NCI-H2227 treated with DMSO at 0.1 percent for 48 hours (cell line): ENCODE measurements around the gene LATS2.

Source experiments
- DNase-seq: peaks from one replicate; lab custom pipeline; 2025; lab: John Stamatoyannopoulos, UW

LATS2 gene

DNA sequence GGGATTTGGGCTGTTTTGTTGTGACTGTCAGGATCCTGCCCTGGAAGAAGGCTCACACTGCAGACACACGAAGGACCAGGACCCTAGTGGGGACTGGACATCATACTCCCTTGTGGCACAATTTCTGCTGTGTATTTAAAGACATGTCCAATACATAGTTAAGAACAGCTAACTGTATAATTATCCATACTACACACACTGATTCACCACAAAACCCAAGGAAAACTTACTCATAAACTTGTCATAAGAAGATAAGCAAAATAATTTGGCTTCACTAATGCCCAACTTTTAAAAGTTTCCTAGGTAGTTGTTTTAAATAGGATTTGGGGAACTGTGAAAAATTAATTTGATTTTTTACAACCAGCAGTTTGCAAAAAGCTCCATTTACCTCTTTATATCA is 46.1 kb downstream of the LATS2 start:
- DNase-seq = no peak

GRCh38 chr13:21014502-21015170 is 46.8 kb downstream of the LATS2 start:
- DNase-seq = no peak

GRCh38 chr13:21014139-21014501 is 47.3 kb downstream of the LATS2 start:
- DNase-seq = no peak

DNA sequence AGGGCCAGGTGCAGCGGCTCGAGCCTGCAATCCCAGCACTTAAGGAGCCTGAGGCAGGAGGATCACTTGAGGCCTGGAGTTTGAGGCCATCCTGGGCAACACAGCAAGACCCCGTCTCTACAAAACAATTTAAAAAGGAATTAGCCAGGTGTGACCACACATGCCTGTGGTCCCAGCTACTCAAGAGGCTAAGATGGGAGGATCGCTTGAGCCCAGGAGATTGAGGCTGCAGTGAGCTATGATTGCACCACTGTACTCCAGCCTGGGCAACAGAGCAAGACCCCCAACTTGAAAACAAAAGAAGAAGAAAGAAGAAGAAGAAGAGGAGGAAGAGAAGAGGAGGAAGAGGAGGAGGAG is 47.7 kb downstream of the LATS2 start:
- no peak for DNase-seq

DNA sequence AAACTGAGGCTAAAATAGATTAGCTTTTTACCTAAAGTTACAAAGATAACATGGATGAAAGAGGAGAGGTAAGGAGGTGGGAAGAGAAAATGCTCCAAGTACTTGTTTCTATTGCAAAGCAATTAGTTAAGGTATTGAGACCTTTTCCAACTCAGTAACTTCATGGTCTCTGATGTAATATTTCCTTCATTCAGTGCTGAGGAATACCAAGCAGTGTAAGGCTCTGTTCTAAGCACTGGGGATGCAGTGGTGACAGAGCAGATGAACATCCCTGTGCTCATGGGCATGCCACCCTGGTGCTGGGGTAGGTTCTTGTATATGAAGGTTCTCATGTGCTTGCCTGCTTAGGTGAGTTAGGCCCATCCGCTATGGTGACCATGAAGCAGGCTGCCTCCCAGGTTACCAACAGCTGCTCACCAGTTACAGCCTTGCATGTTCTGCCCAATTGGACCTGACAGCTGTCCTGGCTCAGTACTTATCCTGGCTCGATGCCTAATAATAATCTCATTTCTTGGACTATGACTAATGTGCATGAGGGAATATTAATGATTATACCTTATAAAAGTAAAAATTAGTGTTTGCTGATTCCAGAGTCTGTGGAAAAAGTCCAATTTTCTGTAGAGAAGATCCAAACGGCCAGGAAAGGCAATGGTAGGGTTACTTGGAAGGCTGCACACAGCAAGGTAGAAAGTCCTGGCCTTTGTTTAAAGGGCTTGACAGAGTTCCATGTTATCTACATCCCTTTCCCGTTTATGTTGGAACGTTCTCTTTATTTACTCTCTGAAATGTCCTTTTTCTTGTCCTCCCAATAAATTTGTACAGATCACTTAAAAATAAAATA is 48.3 kb downstream of the LATS2 start:
- no peak for DNase-seq

DNA sequence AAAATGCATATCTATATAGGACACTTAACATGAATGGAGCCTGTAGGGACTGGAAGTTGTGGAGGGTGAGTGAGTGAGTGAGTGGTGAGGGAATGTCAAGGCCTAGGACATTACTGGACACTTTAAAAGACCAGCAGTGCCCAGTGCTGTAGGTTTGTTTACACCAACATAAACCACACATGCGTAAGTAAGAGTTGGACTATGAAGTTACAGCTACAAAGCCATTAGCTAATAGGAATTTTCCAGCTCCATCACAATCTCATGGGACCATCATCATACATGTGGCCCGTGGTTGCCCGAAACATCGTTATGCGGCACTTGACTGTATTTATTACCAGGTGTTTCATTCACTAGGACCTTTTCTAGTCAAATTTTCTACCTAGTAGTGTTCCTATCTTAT is 49.2 kb downstream of the LATS2 start:
- no peak for DNase-seq

DNA sequence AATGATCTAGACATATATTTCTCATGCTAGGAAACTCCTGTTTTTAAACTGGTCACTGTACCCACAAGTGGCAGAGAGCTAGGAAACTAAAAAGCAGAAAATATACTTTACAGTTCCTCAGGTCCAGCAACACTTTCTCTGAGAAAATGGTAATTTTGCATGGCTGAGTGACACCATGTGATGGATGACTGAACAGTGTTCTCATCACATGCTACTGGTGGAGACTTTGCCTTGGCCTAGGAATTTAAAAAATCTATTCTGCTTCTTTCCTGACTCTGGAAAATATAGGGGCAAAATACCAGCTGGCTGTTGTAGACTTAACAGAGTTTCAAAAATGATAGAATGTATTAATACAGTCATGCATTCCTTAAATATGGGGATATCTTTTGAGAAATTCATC is 50.0 kb downstream of the LATS2 start:
- no peak for DNase-seq

- DNase-seq = no peak
These were observed 50.8 kb downstream of the LATS2 start for GRCh38 chr13:21010621-21011020.

GRCh38 chr13:21009036-21009435 is 52.4 kb downstream of the LATS2 start:
- DNase-seq = no peak

- no peak for DNase-seq
These were observed 53.4 kb downstream of the LATS2 start for GRCh38 chr13:21008026-21008425.

DNA sequence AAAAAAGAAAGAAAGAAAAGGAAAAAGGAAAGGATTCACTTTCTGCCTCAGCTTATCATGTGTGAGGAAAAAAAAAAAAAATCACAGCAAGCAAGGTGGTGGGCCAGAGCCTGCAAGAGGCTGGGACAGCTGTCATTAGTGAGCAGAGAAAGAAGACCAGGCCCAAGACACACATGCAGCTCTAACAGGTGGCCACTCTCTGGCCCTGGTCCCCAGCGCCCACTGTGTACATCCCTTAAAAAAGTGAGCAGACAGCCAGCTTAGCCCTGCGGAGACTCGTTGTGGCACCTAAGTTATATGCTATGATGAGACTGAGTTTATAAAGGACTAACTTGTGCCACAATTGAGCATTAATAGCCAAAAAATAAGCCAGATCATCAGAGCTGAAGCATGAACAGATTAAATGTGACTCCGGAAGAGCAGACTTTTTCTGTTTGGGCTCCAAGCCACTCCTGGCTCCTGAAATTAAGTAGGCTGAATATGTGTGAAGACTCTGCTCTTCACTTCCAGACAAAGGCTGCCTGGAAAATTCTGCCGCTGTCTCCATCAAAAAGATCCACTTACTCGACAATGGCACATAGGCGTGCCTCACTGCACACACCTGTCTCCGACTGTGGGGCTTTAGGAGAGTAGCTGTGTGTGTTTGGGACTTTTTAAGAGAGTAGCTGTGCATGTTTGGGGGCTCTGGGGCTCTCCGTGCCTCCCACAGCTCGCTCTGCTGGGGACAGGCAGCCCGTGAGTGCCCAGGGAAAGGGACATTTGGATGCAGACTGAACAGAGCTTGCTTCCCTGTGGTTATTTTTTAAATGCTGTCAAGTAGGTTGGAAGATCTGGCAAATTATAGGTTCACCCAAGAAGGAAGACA is 55.0 kb downstream of the LATS2 start:
- peak; percentile 28 for DNase-seq

GRCh38 chr13:21005193-21005592 is 56.2 kb downstream of the LATS2 start:
- no peak for DNase-seq

DNA sequence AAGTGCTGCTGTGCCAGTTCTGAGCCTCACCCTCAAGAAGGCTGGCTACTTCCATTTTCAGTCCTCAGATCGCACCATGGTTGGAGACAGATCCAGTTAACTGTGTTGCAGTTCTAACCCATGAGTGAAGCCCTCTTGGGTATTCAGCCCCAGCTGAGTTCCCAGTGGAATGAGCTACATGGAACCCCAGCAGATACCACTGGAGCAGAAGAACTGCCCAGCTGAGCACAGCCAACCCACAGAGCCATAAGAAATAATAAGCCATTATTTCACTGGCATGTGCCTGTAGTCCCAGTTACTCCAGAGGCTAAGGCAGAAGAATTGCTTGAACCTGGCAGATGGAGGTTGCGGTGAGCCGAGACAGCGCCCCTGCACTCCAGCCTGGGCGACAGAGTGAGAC is 59.9 kb downstream of the LATS2 start:
- no peak for DNase-seq

GRCh38 chr13:21000647-21001046 is 60.7 kb downstream of the LATS2 start:
- no peak for DNase-seq

- DNase-seq = no peak
These were observed 62.6 kb downstream of the LATS2 start for GRCh38 chr13:20998649-20999415.

DNA sequence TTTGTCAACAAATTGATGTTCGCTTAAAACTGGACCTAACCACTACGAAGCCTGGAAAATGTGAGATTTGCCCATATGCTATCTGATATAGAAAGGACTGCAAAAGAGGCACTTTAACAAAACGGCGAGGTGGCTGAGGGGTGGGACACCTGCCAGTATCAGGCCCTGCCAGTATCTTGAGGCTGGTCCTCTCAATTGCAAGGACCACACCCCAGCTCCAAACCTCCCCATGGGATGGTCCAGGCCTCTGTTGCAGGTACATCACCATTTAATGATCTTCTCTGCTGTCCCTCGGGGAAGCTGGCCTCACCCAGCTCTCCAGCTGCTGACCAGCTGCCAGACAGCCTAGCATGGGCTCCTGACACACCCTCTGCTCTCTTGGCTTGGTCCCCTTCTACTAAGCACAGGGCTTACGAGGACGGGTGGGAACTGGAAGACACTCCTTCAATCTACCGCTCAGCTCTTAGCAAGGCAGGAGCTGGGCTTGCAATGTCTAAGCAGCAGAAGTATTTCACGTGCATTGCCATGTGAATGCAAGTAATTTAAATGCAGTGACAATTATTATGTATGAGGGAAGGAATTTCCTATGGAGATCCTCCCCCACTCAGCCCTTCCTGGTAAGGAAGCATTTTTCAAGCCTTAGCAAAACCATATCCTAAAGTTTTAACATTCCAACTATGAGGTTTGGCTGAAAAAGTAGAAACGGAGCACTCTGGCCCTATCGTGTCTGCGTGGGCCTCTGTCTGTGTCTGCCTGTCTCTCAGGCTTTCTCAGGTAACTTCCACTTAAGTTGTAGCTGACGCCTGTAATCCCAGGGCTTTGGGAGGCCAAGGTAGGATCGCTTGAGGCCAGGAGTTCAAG is 63.9 kb downstream of the LATS2 start:
- no peak for DNase-seq

DNA sequence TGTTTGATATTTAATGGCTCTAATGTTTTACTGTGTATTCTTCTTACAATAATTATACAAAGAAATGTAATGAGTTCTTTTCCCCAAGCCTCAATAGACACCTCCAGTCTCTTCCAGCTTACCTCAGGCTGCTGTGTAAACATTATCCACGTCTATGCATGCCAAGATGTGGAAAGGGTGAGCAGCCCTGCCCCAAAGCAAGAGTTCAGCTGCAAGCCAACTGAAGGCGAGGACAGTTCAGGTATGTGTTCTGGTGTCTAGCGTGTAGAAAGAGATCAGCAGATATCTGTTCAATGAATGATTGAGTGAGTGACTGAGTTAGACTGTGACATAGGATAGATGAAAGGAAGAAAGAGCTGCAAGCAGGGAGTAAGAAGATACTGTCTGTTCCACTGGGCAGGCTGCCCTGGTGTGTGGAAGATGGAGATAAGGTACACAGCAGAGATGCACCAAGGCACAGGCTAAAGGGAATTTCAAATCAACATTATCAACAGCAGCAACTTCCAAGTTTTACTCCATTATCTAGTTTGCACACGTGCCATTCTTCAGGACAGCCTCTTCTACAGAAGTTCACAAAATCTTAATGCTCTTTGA is 66.0 kb downstream of the LATS2 start:
- no peak for DNase-seq

DNA sequence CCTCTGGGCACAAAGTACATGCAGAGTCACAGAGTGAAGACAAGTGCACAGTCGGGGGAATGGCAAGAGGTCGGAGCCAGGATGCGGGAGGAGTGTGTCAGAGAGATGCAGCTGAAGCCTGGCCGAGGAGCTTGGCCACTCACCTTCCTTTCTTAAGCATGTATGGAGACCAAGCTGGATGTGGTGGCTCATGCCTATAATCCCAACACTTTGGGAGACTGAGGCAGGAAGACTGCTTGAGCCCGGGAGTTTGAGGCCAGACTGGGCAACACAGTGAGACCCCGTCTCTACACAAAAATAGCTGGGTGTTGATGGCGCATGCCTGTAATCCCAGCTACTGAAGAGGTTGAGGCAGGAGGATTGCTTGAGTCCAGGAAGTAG is 67.0 kb downstream of the LATS2 start:
- DNase-seq = no peak

GRCh38 chr13:20993661-20994440 is 67.5 kb downstream of the LATS2 start:
- DNase-seq = no peak

DNA sequence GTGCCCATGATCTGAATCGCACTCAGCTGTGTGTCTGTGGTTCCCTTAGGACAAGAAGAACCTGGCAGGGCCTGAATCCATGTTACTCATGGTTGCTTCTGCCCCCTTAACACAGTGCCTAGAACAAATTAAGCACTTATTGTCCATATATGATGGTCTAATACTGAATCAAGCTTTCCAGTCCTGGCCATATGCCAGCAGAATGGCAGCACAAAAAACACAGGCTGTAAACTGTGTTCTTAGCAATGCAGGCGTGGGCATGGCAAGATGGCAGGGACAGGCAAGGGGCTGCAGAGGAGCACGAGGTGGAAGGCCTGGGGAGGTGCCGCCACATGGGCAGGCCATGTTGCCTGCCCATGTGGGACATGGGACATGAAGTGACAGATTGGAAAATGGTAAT is 68.2 kb downstream of the LATS2 start:
- DNase-seq = no peak
